Fibroblast of lung (primary cell): ENCODE measurements around the gene DCUN1D2. TPM values are rescaled to one million over a fixed set of nuclear protein-coding genes. Genes with fewer than 3 reads are reported as not detected.

Experiments used
- DNase-seq, 2 donors: peaks; one replicate each; pipeline versions ENCODE4 v3.0.0 to v3.0.0-alpha.2; 2010; ENCODE audit warnings: low read depth in 2 of 2
- H2AFZ ChIP-seq: 2 replicates; pipeline ENCODE4 v1.5.1; 2012; ENCODE audit warnings: low read length, control low read depth, inconsistent platforms
- H3K27ac ChIP-seq: 2 replicates; pipeline ENCODE4 v1.5.1; 2011; ENCODE audit warnings: low read length, control low read depth; ENCODE audit not compliant: insufficient read depth
- H3K27me3 ChIP-seq: 2 replicates; pipeline ENCODE4 v1.5.1; 2011; ENCODE audit warnings: mild to moderate bottlenecking, low read length; ENCODE audit not compliant: control insufficient read depth, insufficient read depth
- H3K36me3 ChIP-seq: 2 replicates; pipeline ENCODE4 v1.5.1; 2011; ENCODE audit warnings: low read length; ENCODE audit not compliant: control insufficient read depth, insufficient read depth
- H3K4me1 ChIP-seq: 2 replicates; pipeline ENCODE4 v1.5.1; 2011; ENCODE audit warnings: low read length; ENCODE audit not compliant: control insufficient read depth, insufficient read depth; ENCODE audit errors: extremely low read depth
- H3K4me2 ChIP-seq: 2 replicates; pipeline ENCODE4 v1.5.1; 2011; ENCODE audit warnings: low read length, control low read depth; ENCODE audit not compliant: insufficient read depth; ENCODE audit errors: extremely low read depth
- H3K4me3 ChIP-seq, 4 experiments: fragments of 200-600 bp in 1 of 4; sonication (generic) in 1 of 4; replicated peaks in 1 of 4; 2 replicates each; pipeline ENCODE4 v1.5.1; 2011 to 2016; ENCODE audit warnings: low read length in 4 of 4, low read depth in 3 of 4, mild to moderate bottlenecking in 3 of 4, control low read depth in 2 of 4, inconsistent platforms in 1 of 4, mixed read lengths in 1 of 4; ENCODE audit not compliant: insufficient read depth in 1 of 4; ENCODE audit errors: control extremely low read depth in 1 of 4
- H3K79me2 ChIP-seq: 2 replicates; pipeline ENCODE4 v1.5.1; 2012; ENCODE audit warnings: mild to moderate bottlenecking, low read length, inconsistent platforms; ENCODE audit not compliant: control insufficient read depth, insufficient read depth
- H3K9ac ChIP-seq: 2 replicates; pipeline ENCODE4 v1.5.1; 2011; ENCODE audit warnings: mild to moderate bottlenecking, low read length, control low read depth; ENCODE audit not compliant: insufficient read depth
- H3K9me3 ChIP-seq: 2 replicates; pipeline ENCODE4 v1.5.1; 2012; ENCODE audit warnings: low read depth, low read length; ENCODE audit not compliant: control insufficient read depth, insufficient read depth
- H4K20me1 ChIP-seq: 2 replicates; pipeline ENCODE4 v1.5.1; 2011; ENCODE audit warnings: low read length; ENCODE audit not compliant: control insufficient read depth, insufficient read depth; ENCODE audit errors: extremely low read depth
- CTCF ChIP-seq, 2 donors: IDR thresholded peaks in 1 of 2; conservative IDR thresholded peaks in 1 of 2; 1 replicate in 1 of 2; 2 replicates in 1 of 2; pipeline ENCODE4 v1.5.1; 2011 to 2012; ENCODE audit warnings: low read length in 2 of 2, control low read depth in 1 of 2, inconsistent platforms in 1 of 2, low read depth in 1 of 2, mild to moderate bottlenecking in 1 of 2
- EZH2 ChIP-seq: IDR thresholded peaks from 2 replicates; pipeline ENCODE4 v1.5.1; 2012; ENCODE audit warnings: low read length, control low read depth, mild to moderate bottlenecking; ENCODE audit errors: missing control alignments
- polyA plus RNA-seq, 2 donors: library from polyadenylated mRNA; depleted of rRNA in 1 of 2; stranded (reverse) in 1 of 2; unstranded in 1 of 2; fragments of >200 nt; gene quantifications; 2 replicates each; pipeline ENCODE4 v1.2.1, GENCODE V29; 2011 to 2012; ENCODE audit warnings: missing spikeins in 1 of 2
- total RNA-seq: library from RNA; depleted of rRNA; stranded (reverse); fragments of >200 nt; gene quantifications from 2 replicates; pipeline ENCODE4 v1.2.1, GENCODE V29; 2014

Gene DCUN1D2
- total and polyA plus RNA-seq, 2 donors (not counting 1 experiment from before 2014, with no cell fraction given) = 10.7 to 11.6 TPM

GRCh38 chr13:113415825-113416224 lies 74.7 kb downstream of the DCUN1D2 start:
- no peaks in the 10 kb centered on the region for H4K20me1 ChIP-seq
- no peak overlapping the region for H2AFZ ChIP-seq
- H3K36me3 ChIP-seq = no peaks in the 10 kb centered on the region
- no peaks in the 10 kb centered on the region for H3K9me3 ChIP-seq
- H3K79me2 ChIP-seq = no peaks in the 10 kb centered on the region
- no peak overlapping the region for H3K4me2 ChIP-seq
- no peaks in the 10 kb centered on the region for H3K27me3 ChIP-seq
- no peak for TF ChIP-seq EZH2
- TF ChIP-seq CTCF (conservative IDR thresholded peaks at IDR 0.05 in 1 of 2, IDR thresholded peaks at IDR 0.05 in 1 of 2; ENCODE audit: low read depth in 1 of 2, low read length in 2 of 2) = no peak
- no peak for DNase-seq
- H3K4me1 ChIP-seq = peaks cover 6% of the 10 kb centered on the region
- H3K4me3 ChIP-seq = no peak overlapping the region
- no peak overlapping the region for H3K27ac ChIP-seq
- no peak overlapping the region for H3K9ac ChIP-seq

- Histone ChIP-seq H3K27me3 (no peaks in the 10 kb centered on the region), H4K20me1 (no peaks in the 10 kb centered on the region), H3K36me3 (no peaks in the 10 kb centered on the region), H3K4me3 (no peak overlapping the region), H3K4me2 (no peak overlapping the region), H3K4me1 (peaks cover 12% of the 10 kb centered on the region), H3K79me2 (no peaks in the 10 kb centered on the region), H3K27ac (no peak overlapping the region), H2AFZ (no peak overlapping the region), H3K9ac (no peak overlapping the region), H3K9me3 (no peaks in the 10 kb centered on the region)
- TF ChIP-seq EZH2 (no peak), CTCF (conservative IDR thresholded peaks at IDR 0.05 in 1 of 2, IDR thresholded peaks at IDR 0.05 in 1 of 2; ENCODE audit: low read depth in 1 of 2, low read length in 2 of 2) (no peak)
- DNase-seq = no peak
These were observed 75.5 kb downstream of the DCUN1D2 start for GRCh38 chr13:113415032-113415431.

- Histone ChIP-seq H4K20me1 (no peaks in the 10 kb centered on the region), H3K27ac (no peak overlapping the region), H3K4me3 (no peak overlapping the region), H2AFZ (no peak overlapping the region), H3K4me1 (peaks cover 15% of the 10 kb centered on the region), H3K4me2 (no peak overlapping the region), H3K79me2 (no peaks in the 10 kb centered on the region), H3K9ac (no peak overlapping the region), H3K27me3 (no peaks in the 10 kb centered on the region), H3K9me3 (no peaks in the 10 kb centered on the region), H3K36me3 (no peaks in the 10 kb centered on the region)
- TF ChIP-seq EZH2 (no peak), CTCF (conservative IDR thresholded peaks at IDR 0.05 in 1 of 2, IDR thresholded peaks at IDR 0.05 in 1 of 2; ENCODE audit: low read depth in 1 of 2, low read length in 2 of 2) (no peak)
- no peak for DNase-seq
These were observed 76.2 kb downstream of the DCUN1D2 start for GRCh38 chr13:113414335-113414734.
